IMR-90 (cell line): ENCODE results near the gene CLHC1. TPM values are rescaled to one million over a fixed set of nuclear protein-coding genes. Genes with fewer than 3 reads are reported as not detected.

Experiments
- ATAC-seq: fragments of 200-7000 bp; cut with Tn5 transposase; 2 replicates; pipeline ENCODE4 v1.9.1; 2020; ENCODE audit warnings: low read depth, mild to moderate bottlenecking, moderate library complexity
- BruUV-seq: library from RNA; stranded (reverse); fragments of 400-500 nt; replicated peaks from 2 replicates; lab custom pipeline; 2021; lab: Mats Ljungman, UMichigan
- CTCF ChIA-PET: fragments of 300-600 bp; formaldehyde crosslinking; extraction: SDS; loops from one replicate; lab custom pipeline; 2021; ENCODE audit warnings: antibody characterized with exemption; lab: Yijun Ruan, JAX
- POLR2A ChIA-PET: fragments of 300-600 bp; sonication (Branson Sonifier 250); formaldehyde crosslinking; loops from one replicate; lab custom pipeline; 2022; ENCODE audit warnings: antibody characterized with exemption; ENCODE audit not compliant: unreplicated experiment; lab: Charles Lee
- DNase-seq: peaks from one replicate; pipeline ENCODE4 v3.0.0; 2013
- H2AFZ ChIP-seq: replicated peaks from 2 replicates; pipeline ENCODE3; 2013; ENCODE audit warnings: low read length, mild to moderate bottlenecking; ENCODE audit not compliant: poor library complexity
- H2AK5ac ChIP-seq: 2 replicates; pipeline ENCODE4 v1.6.1; 2013; ENCODE audit warnings: low read depth, low read length, inconsistent platforms
- H2AK9ac ChIP-seq: replicated peaks from 2 replicates; pipeline ENCODE3; 2013; ENCODE audit warnings: mild to moderate bottlenecking, low read depth, low read length, moderate library complexity; ENCODE audit not compliant: poor library complexity
- H2BK120ac ChIP-seq: 2 replicates; pipeline ENCODE4 v1.6.1; 2013; ENCODE audit warnings: low read depth, low read length, inconsistent platforms
- H2BK15ac ChIP-seq: 3 replicates; pipeline ENCODE4 v1.6.1; 2013; ENCODE audit warnings: low read depth, low read length, inconsistent platforms
- H2BK20ac ChIP-seq: 2 replicates; pipeline ENCODE4 v1.6.1; 2013; ENCODE audit warnings: low read depth, mild to moderate bottlenecking, inconsistent platforms, low read length, moderate library complexity
- H2BK5ac ChIP-seq: 2 replicates; pipeline ENCODE4 v1.6.1; 2013; ENCODE audit warnings: mild to moderate bottlenecking, low read depth, low read length, inconsistent platforms; ENCODE audit not compliant: poor library complexity, severe bottlenecking
- H3K14ac ChIP-seq: replicated peaks from 2 replicates; pipeline ENCODE4 v1.6.1; 2013; ENCODE audit warnings: low read depth, low read length, inconsistent platforms
- H3K18ac ChIP-seq: 2 replicates; pipeline ENCODE4 v1.6.1; 2013; ENCODE audit warnings: low read depth, low read length, control low read depth
- H3K23ac ChIP-seq: 2 replicates; pipeline ENCODE4 v1.6.1; 2013; ENCODE audit warnings: low read depth, low read length, inconsistent platforms
- H3K27ac ChIP-seq: 2 replicates; pipeline ENCODE4 v1.5.1; 2013; ENCODE audit warnings: mild to moderate bottlenecking, control low read depth, low read length; ENCODE audit not compliant: insufficient read depth
- H3K27me3 ChIP-seq: 2 replicates; pipeline ENCODE4 v1.6.1; 2013; ENCODE audit warnings: low read length; ENCODE audit not compliant: control insufficient read depth, insufficient read depth
- H3K36me3 ChIP-seq: 2 replicates; pipeline ENCODE4 v1.6.1; 2013; ENCODE audit warnings: low read length, mixed read lengths; ENCODE audit not compliant: control insufficient read depth, insufficient read depth
- H3K4ac ChIP-seq: 2 replicates; pipeline ENCODE4 v1.6.1; 2013; ENCODE audit warnings: low read depth, low read length, inconsistent platforms
- H3K4me1 ChIP-seq: 2 replicates; pipeline ENCODE4 v1.6.1; 2013; ENCODE audit warnings: low read length, mixed read lengths; ENCODE audit not compliant: control insufficient read depth, insufficient read depth
- H3K4me2 ChIP-seq: 2 replicates; pipeline ENCODE4 v1.6.1; 2013; ENCODE audit warnings: low read depth, mild to moderate bottlenecking, control low read depth, low read length, moderate library complexity
- H3K4me3 ChIP-seq: 2 replicates; pipeline ENCODE4 v1.5.1; 2013; ENCODE audit warnings: low read depth, mild to moderate bottlenecking, control low read depth, low read length, moderate library complexity; ENCODE audit not compliant: insufficient read depth
- H3K56ac ChIP-seq: 2 replicates; pipeline ENCODE4 v1.6.1; 2013; ENCODE audit warnings: low read length, inconsistent platforms; ENCODE audit not compliant: insufficient read depth; ENCODE audit errors: extremely low read depth
- H3K79me1 ChIP-seq, 2 experiments: 2 replicates each; pipeline ENCODE4 v1.6.1; 2013; ENCODE audit warnings: low read length in 2 of 2, inconsistent platforms in 1 of 2, low read depth in 1 of 2
- H3K9ac ChIP-seq: 2 replicates; pipeline ENCODE4 v1.6.1; 2013; ENCODE audit warnings: low read depth, low read length, control low read depth
- H3K9me1 ChIP-seq: 2 replicates; pipeline ENCODE4 v1.6.1; 2013; ENCODE audit warnings: low read length, inconsistent platforms; ENCODE audit not compliant: insufficient read depth
- H3K9me3 ChIP-seq: 2 replicates; pipeline ENCODE4 v1.6.1; 2013; ENCODE audit warnings: low read length; ENCODE audit not compliant: control insufficient read depth, insufficient read depth
- H4K20me1 ChIP-seq: 2 replicates; pipeline ENCODE4 v1.6.1; 2013; ENCODE audit warnings: low read length, inconsistent platforms; ENCODE audit not compliant: insufficient read depth
- H4K5ac ChIP-seq: 2 replicates; pipeline ENCODE4 v1.6.1; 2013; ENCODE audit warnings: mild to moderate bottlenecking, low read depth, low read length, control low read depth
- H4K8ac ChIP-seq, 2 experiments: 2 replicates each; pipeline ENCODE4 v1.6.1; 2013; ENCODE audit warnings: low read depth in 2 of 2, low read length in 2 of 2, control low read depth in 1 of 2, inconsistent platforms in 1 of 2
- H4K91ac ChIP-seq: 2 replicates; pipeline ENCODE4 v1.6.1; 2013; ENCODE audit warnings: low read depth, low read length, inconsistent platforms; ENCODE audit not compliant: insufficient read depth
- BHLHE40 ChIP-seq: fragments of 150-350 bp; IDR thresholded peaks from 2 replicates; pipeline ENCODE4 v1.6.1; 2016; ENCODE audit warnings: mild to moderate bottlenecking, low read depth, low read length
- CEBPB ChIP-seq: IDR thresholded peaks from 2 replicates; pipeline ENCODE4 v1.6.1; 2012; ENCODE audit warnings: low read depth, low read length, improper control_type of control experiment
- CHD1 ChIP-seq: IDR thresholded peaks from 2 replicates; pipeline ENCODE4 v1.6.1; 2012; ENCODE audit warnings: low read depth, low read length, improper control_type of control experiment
- CTCF ChIP-seq: conservative IDR thresholded peaks from 2 replicates; pipeline ENCODE4 v1.5.1; 2012; ENCODE audit warnings: mild to moderate bottlenecking, low read depth, low read length, improper control_type of control experiment
- ELK1 ChIP-seq: fragments of 150-350 bp; IDR thresholded peaks from 2 replicates; pipeline ENCODE4 v1.6.1; 2016; ENCODE audit warnings: low read depth, mild to moderate bottlenecking, low read length, moderate library complexity, borderline replicate concordance
- FOS ChIP-seq: fragments of 150-350 bp; IDR thresholded peaks from 2 replicates; pipeline ENCODE4 v1.6.1; 2016; ENCODE audit warnings: low read depth, low read length
- MAFK ChIP-seq: IDR thresholded peaks from 2 replicates; pipeline ENCODE4 v1.6.1; 2012; ENCODE audit warnings: low read depth, low read length, improper control_type of control experiment
- MAZ ChIP-seq: IDR thresholded peaks from 2 replicates; pipeline ENCODE4 v1.6.1; 2012; ENCODE audit warnings: low read depth, mild to moderate bottlenecking, low read length, improper control_type of control experiment, moderate library complexity, borderline replicate concordance
- MXI1 ChIP-seq: IDR thresholded peaks from 2 replicates; pipeline ENCODE4 v1.6.1; 2012; ENCODE audit warnings: low read depth, mild to moderate bottlenecking, low read length, moderate library complexity, borderline replicate concordance
- NFE2L2 ChIP-seq: fragments of 150-350 bp; IDR thresholded peaks from 2 replicates; pipeline ENCODE4 v1.6.1; 2016; ENCODE audit warnings: low read depth, mild to moderate bottlenecking, low read length
- POLR2A ChIP-seq: IDR thresholded peaks from 2 replicates; pipeline ENCODE4 v1.6.1; 2012; ENCODE audit warnings: mild to moderate bottlenecking, low read depth, low read length
- RAD21 ChIP-seq: IDR thresholded peaks from 2 replicates; pipeline ENCODE4 v1.6.1; 2012; ENCODE audit warnings: low read length, improper control_type of control experiment
- RCOR1 ChIP-seq: IDR thresholded peaks from 2 replicates; pipeline ENCODE4 v1.6.1; 2012; ENCODE audit warnings: mild to moderate bottlenecking, low read length, improper control_type of control experiment; ENCODE audit not compliant: insufficient replicate concordance
- RFX5 ChIP-seq: IDR thresholded peaks from 2 replicates; pipeline ENCODE4 v1.8.0; 2012; ENCODE audit warnings: low read depth, mild to moderate bottlenecking, low read length, moderate library complexity
- whole genome bisulfite sequencing, 2 experiments: methylation state at CpG; one replicate each; pipeline versions ENCODE4 v1.1.5 to v1.1.7; 2013; ENCODE audit warnings: missing lambda C conversion rate in 2 of 2; ENCODE audit not compliant: insufficient read length in 1 of 2; ENCODE audit errors: extremely low coverage in 2 of 2; 5-methylcytosine and 5-hydroxymethylcytosine counted together
- dilution Hi-C: fragments of 300-500 bp; cut with HindIII; formaldehyde crosslinking; loops from one replicate; pipeline ENCODE4 v1.14.3; 2018; ENCODE audit warnings: low sequenced_read_pairs; ENCODE audit not compliant: unreplicated experiment
- in situ Hi-C: fragments of 300-500 bp; cut with MboI; formaldehyde crosslinking; loops from 3 replicates; pipeline ENCODE4 v1.14.3; 2019; ENCODE audit warnings: low sequenced_read_pairs, inconsistent platforms, mixed read lengths
- intact Hi-C: fragments of 100-400 bp; cut with micrococcal nuclease; formaldehyde crosslinking; loops from 2 replicates; pipeline ENCODE4 v1.10.0; 2022
- polyA plus RNA-seq, 3 experiments: library from polyadenylated mRNA; depleted of rRNA; stranded (reverse); fragments of >200 nt; gene quantifications; 2 replicates each; pipeline ENCODE4 v1.2.3, GENCODE V29; 2012; ENCODE audit warnings: low replicate concordance in 1 of 3
- total RNA-seq: library from RNA; depleted of rRNA; stranded (reverse); fragments of >200 nt; gene quantifications from 2 replicates; pipeline ENCODE4 v1.2.3, GENCODE V29; 2012
- TF ChIP-seq, protein P1 (sequence below): fragments of 150-350 bp; IDR thresholded peaks from 2 replicates; pipeline ENCODE4 v1.6.1; 2017; ENCODE audit warnings: mild to moderate bottlenecking, antibody characterized with exemption, low read length, low read depth

Gene CLHC1
- total and polyA plus RNA-seq, 2 of the 4 experiments (the other 2 are of a cell fraction), result 2.3 to 5.3 TPM

- Histone ChIP-seq H3K27ac (no peak overlapping the region), H3K18ac (no peak overlapping the region), H4K5ac (no peak overlapping the region), H2AK5ac (no peak overlapping the region), H3K56ac (no peak overlapping the region), H3K4me3 (no peak overlapping the region), H3K9me1 (peaks cover 8% of the 10 kb centered on the region; the same call in 1 of the 2 replicates), H3K4me1 (peaks cover 10% of the 10 kb centered on the region), H4K8ac (no peak overlapping the region), H4K20me1 (no peaks in the 10 kb centered on the region), H3K14ac (no peak overlapping the region), H4K91ac (no peak overlapping the region), H3K27me3 (no peaks in the 10 kb centered on the region), H3K36me3 (no peaks in the 10 kb centered on the region), H2BK15ac (no peak overlapping the region), H2BK5ac (no peak overlapping the region), H3K4ac (no peak overlapping the region), H3K23ac (no peak overlapping the region), H2AK9ac (no peak overlapping the region), H2AFZ (no peak overlapping the region), H2BK20ac (no peak overlapping the region), H2BK120ac (no peak overlapping the region), H3K4me2 (no peak overlapping the region), H3K9ac (no peak overlapping the region), H3K79me1 (peaks cover 0 to 11% of the 10 kb centered on the region in 2 experiments; a peak in 1 of 4 replicates), H3K9me3 (no peaks in the 10 kb centered on the region)
- POLR2A ChIA-PET, result no interaction called here
- in situ Hi-C loops (no loop called here), dilution Hi-C loops (no loop called here), intact Hi-C loops (loop anchor here (1.0 kb wide), 1 partner anchor 11 kb away; no protein-coding TSS in a partner anchor)
- WGBS, 2 experiments, result no CpG with 5 or more reads among the region's 12 CpGs
- BruUV-seq, result no TSS peak
- CTCF ChIA-PET, result interaction anchor here (0.5 kb wide), 1 partner anchor 91 kb away, joined by 3 read pairs; no protein-coding TSS in a partner anchor
- DNase-seq (no peak), ATAC-seq (no peak)
- TF ChIP-seq, protein P1, sequence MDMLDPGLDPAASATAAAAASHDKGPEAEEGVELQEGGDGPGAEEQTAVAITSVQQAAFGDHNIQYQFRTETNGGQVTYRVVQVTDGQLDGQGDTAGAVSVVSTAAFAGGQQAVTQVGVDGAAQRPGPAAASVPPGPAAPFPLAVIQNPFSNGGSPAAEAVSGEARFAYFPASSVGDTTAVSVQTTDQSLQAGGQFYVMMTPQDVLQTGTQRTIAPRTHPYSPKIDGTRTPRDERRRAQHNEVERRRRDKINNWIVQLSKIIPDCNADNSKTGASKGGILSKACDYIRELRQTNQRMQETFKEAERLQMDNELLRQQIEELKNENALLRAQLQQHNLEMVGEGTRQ, result no peak
- TF ChIP-seq NFE2L2 (no peak), FOS (no peak), CTCF (no peak), RAD21 (no peak), BHLHE40 (no peak), RCOR1 (no peak), CEBPB (no peak), ELK1 (no peak), MXI1 (no peak), POLR2A (no peak), CHD1 (no peak), RFX5 (no peak), MAFK (no peak), MAZ (no peak)
These were observed 86.9 kb downstream of the CLHC1 start for GRCh38 chr2:55144922-55145820.
